Measurements from ENCODE around the gene EPB41L2. TPM values are rescaled to one million over a fixed set of nuclear protein-coding genes. Genes with fewer than 3 reads are reported as not detected.

The EPB41L2 gene
- total RNA-seq, 6 experiments from 2014 or later, result 15.3 to 38.5 (median 24.6) TPM

DNA sequence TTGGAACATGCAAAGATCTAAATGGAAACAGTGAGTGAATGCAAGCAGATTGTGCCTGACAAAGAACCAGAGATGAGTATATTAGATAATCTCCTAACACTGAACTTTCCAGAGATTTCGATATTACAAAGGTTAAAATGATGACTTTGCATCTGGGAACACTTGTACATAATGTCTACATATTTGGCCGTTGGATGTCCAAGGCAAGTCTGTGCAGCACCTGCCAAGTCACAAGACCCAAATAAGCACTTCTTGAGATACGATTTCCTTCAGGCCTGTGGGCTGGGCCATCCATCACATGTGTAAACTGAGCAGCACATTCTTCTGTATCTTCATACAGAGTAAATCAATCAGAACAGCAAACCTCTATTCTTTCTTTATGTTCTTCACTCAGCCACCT, 268.3 kb downstream of the EPB41L2 start:
- TF ChIP-seq CTCF (IDR thresholded peaks at IDR 0.05), result no peak
- WGBS (ENCODE audit: insufficient coverage, low coverage, low lambda C conversion rate, missing lambda C conversion rate), result 33% methylated on average over 3 of the region's 3 CpGs
- no peak overlapping the region for H3K27ac ChIP-seq
- ATAC-seq, result no peak
- DNase-seq, result no peak
- H3K4me3 ChIP-seq, result no peak overlapping the region
- H3K9me3 ChIP-seq, result no peaks in the 10 kb centered on the region
- no peaks in the 10 kb centered on the region for H3K36me3 ChIP-seq
- intact Hi-C loops (cut with DNase I), result no loop called here
- peaks cover 0 to 7% (median 2%) of the 10 kb centered on the region in 4 donors for H3K4me1 ChIP-seq
- H3K27me3 ChIP-seq, result no peaks in the 10 kb centered on the region

GRCh38 chr6:130794010-130794697, 268.9 kb downstream of the EPB41L2 start:
- WGBS (ENCODE audit: insufficient coverage, low coverage, low lambda C conversion rate, missing lambda C conversion rate), result 70% methylated on average over 1 of the region's 1 CpG
- H3K36me3 ChIP-seq, result no peaks in the 10 kb centered on the region
- TF ChIP-seq POLR2A (IDR thresholded peaks at IDR 0.05), result no peak
- TF ChIP-seq CTCF (IDR thresholded peaks at IDR 0.05), result no peak
- H3K27ac ChIP-seq, result no peak overlapping the region
- peaks cover 0 to 7% (median 2%) of the 10 kb centered on the region in 4 donors for H3K4me1 ChIP-seq
- no peaks in the 10 kb centered on the region for H3K27me3 ChIP-seq
- no peak for ATAC-seq
- no peak for DNase-seq
- H3K9me3 ChIP-seq, result no peaks in the 10 kb centered on the region
- H3K4me3 ChIP-seq, result no peak overlapping the region
- intact Hi-C loops (cut with DNase I), result no loop called here

Other genes starting within 250 kb of the EPB41L2 start
- 10 to 100 TPM; 10.7 to 46.4 (median 20.1) TPM for gene SMLR1, start 235.8 kb downstream of the EPB41L2 start, total RNA-seq
- gene AKAP7, start 72.2 kb upstream of the EPB41L2 start, total RNA-seq, result 10 to 100 TPM in 4 of 6 experiments, 1 to 10 TPM in 2; 8.6 to 16.3 (median 12.6) TPM